Endometrial microvascular endothelial cells (primary cell): ENCODE data around the gene FKBP3. TPM values are rescaled to one million over a fixed set of nuclear protein-coding genes. Genes with fewer than 3 reads are reported as not detected.

Experiments used
- in situ Hi-C: cut with HindIII; loops from 2 replicates; pipeline ENCODE4 v1.10.0; 2017; ENCODE audit warnings: low sequenced_read_pairs, low pct_unique_long_range_greater_than_20kb; ENCODE audit errors: inconsistent ontology term
- total RNA-seq: library from RNA; depleted of rRNA; stranded (reverse); fragments of >200 nt; gene quantifications from one replicate; pipeline ENCODE4 v1.2.3, GENCODE V29; 2015; ENCODE audit errors: inconsistent ontology term

The FKBP3 gene
- total RNA-seq, 1 donor from 2014 or later = 44.1 TPM

DNA sequence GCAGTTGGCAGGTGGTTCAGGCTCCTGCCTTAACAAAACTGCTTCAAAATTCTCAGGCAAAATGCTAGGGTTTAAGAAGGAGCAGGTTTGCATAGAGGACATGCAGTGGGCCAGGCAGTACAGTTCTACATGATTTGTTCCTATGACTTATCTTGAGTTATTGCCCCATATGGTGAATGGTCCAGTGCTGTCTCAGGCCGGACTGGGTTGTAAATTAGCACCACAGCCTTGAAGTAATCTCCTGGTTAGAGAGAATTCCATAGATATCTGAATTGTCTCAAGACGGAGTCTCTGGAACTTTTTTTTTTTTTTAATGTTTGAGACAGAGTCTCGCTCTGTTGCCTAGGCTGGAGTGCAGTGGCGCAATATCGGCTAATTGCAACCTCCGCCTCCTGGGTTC, 62.2 kb downstream of the FKBP3 start:
- in situ Hi-C loops = no loop called here

DNA sequence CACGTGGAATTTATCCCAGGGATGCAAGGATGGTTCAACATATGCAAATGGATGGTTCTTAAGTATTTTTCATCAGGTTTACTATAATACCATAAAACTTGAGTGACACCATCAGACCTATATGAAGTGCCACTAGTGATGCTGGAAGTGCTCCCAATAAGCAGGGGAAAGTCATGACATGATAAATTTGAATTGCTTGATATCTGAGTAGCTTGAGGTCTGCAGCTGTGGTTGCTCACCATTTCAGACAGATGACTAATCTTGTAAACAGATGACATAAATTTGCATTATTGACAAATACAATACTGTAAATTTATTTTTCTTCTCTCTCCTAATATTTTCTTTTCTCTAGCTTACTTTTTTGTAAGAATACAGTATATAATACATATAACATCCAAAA, 64.1 kb downstream of the FKBP3 start:
- in situ Hi-C loops = no loop called here

DNA sequence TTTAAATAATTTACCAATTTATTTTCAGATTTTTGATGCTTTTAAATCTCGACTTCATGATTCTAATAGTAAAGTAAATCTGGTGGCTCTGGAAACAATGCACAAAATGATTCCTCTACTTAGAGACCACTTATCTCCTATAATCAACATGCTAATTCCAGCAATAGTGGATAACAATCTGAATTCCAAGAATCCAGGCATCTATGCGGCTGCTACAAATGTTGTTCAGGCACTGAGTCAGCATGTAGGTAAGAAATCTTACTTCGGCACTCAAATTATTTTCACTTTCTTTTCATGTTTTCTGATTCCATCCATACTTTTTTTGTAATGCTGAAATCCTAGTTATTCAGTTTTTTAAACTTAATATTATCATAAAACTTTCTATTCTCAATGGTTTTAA, 65.9 kb downstream of the FKBP3 start:
- in situ Hi-C loops = no loop called here

DNA sequence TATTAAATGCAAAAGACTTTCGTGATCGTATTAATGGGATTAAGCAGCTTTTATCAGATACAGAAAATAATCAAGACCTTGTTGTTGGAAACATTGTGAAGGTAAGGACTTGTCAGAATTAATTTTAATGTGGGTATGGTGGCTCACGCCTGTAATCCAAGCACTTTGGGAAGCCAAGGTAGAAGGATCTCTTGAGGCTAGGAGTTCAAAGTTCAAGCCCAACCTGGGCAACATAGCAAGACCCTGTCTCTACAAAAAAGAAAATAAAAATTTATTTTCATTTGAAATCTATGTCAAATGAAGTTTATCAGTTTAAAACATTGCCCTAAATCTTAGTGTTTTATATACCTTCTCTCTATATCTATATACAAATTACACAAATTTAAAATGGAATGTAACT, 67.6 kb downstream of the FKBP3 start:
- in situ Hi-C loops = no loop called here

DNA sequence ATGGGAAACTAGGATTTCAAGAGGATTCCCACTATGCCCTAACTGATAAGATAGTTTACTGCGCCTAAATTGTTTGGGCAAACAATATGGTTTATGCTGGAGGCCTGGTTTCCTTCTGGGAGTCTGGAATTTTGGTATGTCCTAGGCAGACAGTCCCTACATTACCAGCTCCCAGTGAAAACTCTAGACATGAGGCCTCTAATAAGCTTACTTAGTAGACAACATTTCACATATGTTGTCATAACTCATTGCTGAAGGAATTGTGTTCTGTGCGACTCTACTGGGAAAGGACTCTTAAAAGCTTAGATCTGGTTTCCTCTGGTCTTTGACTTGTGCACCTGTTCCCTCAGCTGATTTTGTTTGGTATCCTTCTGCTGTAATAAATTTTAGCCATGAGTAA, 68.3 kb downstream of the FKBP3 start:
- in situ Hi-C loops = no loop called here

Other genes with a start within 250 kb of the FKBP3 start
- 1.9 TPM for gene KLHL28, start 172.5 kb downstream of the FKBP3 start, total RNA-seq
- 7.8 TPM for gene TOGARAM1, start 172.3 kb downstream of the FKBP3 start, total RNA-seq
- 17.4 TPM for gene PRPF39, start 50.4 kb downstream of the FKBP3 start, total RNA-seq
- 12.2 TPM for gene FANCM, start 1.4 kb upstream of the FKBP3 start, total RNA-seq
- 31.1 TPM for gene MIS18BP1, start 118.7 kb upstream of the FKBP3 start, total RNA-seq